DMS79 treated with DMSO at 0.1 percent for 48 hours (cell line): ENCODE data around the gene XG.
"Not testable (repeated sequence)": the region's sequence is repeated elsewhere in the genome, so short reads cannot be mapped to it uniquely, and the experiment has no call there.

ENCODE experiments used
- DNase-seq: peaks from one replicate; lab custom pipeline; 2025; lab: John Stamatoyannopoulos, UW

Gene XG

GRCh38 chrX:2733286-2733685 is 18.6 kb upstream of the XG start:
- DNase-seq: no peak

- no peak for DNase-seq
Measured at GRCh38 chrX:2735270-2735669, 16.6 kb upstream of the XG start.

- no peak for DNase-seq
Measured at GRCh38 chrX:2740672-2741071, 11.2 kb upstream of the XG start.

- no peak for DNase-seq
Measured at GRCh38 chrX:2741386-2741785, 10.5 kb upstream of the XG start.

GRCh38 chrX:2746250-2746649 is 5.6 kb upstream of the XG start:
- not testable (repeated sequence) for DNase-seq

GRCh38 chrX:2748171-2748814 is 3.5 kb upstream of the XG start:
- DNase-seq: no peak

- DNase-seq: no peak
Measured at GRCh38 chrX:2748815-2749188, 3.0 kb upstream of the XG start.

- no peak for DNase-seq
Measured at GRCh38 chrX:2751291-2751690, 549 bp upstream of the XG start.

- not testable (repeated sequence) for DNase-seq
Measured at GRCh38 chrX:2752441-2752840, 601 bp downstream of the XG start.

GRCh38 chrX:2755163-2755715 is 3.4 kb downstream of the XG start:
- not testable (repeated sequence) for DNase-seq

- no peak for DNase-seq
Measured at GRCh38 chrX:2756548-2756947, 4.7 kb downstream of the XG start.

GRCh38 chrX:2761246-2761645 is 9.4 kb downstream of the XG start:
- DNase-seq: no peak

GRCh38 chrX:2762671-2763070 is 10.8 kb downstream of the XG start:
- not testable (repeated sequence) for DNase-seq

- not testable (repeated sequence) for DNase-seq
Measured at GRCh38 chrX:2764766-2765548, 13.1 kb downstream of the XG start.

GRCh38 chrX:2765549-2765830 is 13.7 kb downstream of the XG start:
- DNase-seq: no peak

GRCh38 chrX:2766906-2767305 is 15.1 kb downstream of the XG start:
- DNase-seq: no peak

- no peak for DNase-seq
Measured at GRCh38 chrX:2767631-2768455, 16.0 kb downstream of the XG start.

GRCh38 chrX:2769615-2770014 is 17.8 kb downstream of the XG start:
- DNase-seq: no peak

GRCh38 chrX:2773166-2774055 is 21.6 kb downstream of the XG start:
- DNase-seq: not testable (repeated sequence)

- no peak for DNase-seq
Measured at GRCh38 chrX:2774057-2774456, 22.2 kb downstream of the XG start.

- no peak for DNase-seq
Measured at GRCh38 chrX:2774776-2775175, 22.9 kb downstream of the XG start.
